ENCODE data around the gene RNF135.
"Not testable (repeated sequence)": the region's sequence is repeated elsewhere in the genome, so short reads cannot be mapped to it uniquely, and the experiment has no call there.

The RNF135 gene

DNA sequence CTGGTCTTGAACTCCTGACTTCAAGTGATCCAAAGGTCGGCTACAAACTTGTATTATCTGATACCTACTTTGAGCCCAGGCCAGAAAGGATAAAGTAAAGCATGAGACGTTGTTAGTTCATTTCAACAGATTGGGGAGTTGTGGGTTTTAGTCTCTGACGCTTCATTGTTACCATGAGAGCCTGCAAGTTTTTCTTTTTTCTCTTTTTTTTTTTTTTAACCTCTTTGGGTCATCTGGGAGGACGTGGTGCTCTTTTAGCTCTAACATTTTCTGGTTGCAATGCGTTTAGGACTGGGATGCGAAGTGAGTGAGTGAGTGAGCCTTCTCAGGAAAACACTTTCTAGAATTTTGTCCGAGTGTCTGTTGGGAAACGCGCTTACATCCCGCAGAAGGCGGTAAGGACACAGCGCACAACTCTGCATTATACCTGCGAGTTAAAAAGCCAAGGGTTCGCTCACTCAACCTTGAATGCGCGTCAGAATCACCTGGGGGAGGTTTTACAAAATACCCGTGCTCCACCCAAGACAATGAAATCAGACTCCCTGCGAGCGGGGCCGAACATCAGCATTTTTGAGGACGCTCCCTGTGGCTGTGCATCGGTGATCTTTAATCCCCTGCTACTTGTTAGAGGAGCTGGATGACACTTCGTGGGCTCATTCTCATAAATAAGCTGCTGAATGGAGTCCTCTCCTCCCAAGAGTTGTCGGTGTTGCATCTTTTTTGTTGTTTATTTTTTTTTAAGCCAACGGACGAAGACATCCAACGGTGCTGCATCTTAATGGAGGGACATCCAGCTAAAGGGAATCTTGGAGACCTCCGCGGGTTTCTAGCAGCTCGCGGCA is 629 bp upstream of the RNF135 start:
- TF ChIP-seq, protein P1, sequence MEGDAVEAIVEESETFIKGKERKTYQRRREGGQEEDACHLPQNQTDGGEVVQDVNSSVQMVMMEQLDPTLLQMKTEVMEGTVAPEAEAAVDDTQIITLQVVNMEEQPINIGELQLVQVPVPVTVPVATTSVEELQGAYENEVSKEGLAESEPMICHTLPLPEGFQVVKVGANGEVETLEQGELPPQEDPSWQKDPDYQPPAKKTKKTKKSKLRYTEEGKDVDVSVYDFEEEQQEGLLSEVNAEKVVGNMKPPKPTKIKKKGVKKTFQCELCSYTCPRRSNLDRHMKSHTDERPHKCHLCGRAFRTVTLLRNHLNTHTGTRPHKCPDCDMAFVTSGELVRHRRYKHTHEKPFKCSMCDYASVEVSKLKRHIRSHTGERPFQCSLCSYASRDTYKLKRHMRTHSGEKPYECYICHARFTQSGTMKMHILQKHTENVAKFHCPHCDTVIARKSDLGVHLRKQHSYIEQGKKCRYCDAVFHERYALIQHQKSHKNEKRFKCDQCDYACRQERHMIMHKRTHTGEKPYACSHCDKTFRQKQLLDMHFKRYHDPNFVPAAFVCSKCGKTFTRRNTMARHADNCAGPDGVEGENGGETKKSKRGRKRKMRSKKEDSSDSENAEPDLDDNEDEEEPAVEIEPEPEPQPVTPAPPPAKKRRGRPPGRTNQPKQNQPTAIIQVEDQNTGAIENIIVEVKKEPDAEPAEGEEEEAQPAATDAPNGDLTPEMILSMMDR (conservative IDR thresholded peaks at IDR 0.05; ENCODE audit: control insufficient read depth, insufficient read depth, low read depth, low read length), result peak; percentile 68
- peak; percentile 58 for DNase-seq (ENCODE audit: low read depth)
- peak overlapping the region; percentile 79 for H3K4me3 ChIP-seq (ENCODE audit: control insufficient read depth, low read depth, low read length)

DNA sequence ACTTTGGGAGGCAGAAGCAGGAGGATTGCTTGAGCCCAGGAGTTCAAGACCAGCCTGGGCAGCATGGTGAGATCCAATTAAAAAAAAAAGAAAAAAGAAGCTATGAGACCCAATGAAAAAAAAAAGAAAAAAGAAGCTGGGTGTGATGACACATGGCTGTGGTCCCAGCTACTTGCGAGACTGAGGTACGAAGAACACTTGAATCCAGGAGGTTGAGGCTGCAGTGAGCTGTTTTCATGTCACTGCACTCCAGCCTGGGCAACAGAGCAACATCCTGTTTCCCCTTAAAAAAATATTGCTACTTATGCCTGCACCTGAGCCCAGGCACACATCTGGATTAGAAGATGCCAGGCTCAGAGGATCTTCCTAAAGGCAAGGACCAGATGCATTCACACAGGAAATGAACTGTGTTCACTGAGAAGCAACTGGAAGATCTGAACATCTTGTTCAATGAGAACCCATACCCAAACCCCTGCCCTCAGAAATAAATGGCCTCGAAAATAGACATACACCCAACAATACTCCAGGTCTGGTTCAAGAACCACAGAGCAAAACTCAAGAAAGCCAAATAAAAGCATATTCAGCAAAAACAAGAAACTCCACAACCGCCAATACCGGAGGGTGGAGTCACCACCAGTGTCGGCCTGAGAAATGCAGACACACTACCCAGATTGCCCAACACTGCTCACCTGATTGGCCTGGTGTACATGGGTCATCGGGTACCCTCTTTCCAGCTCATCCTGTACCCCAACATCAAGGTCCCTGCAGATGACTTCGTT is 4.4 kb downstream of the RNF135 start:
- no peak for DNase-seq (ENCODE audit: low read depth)
- TF ChIP-seq, protein P1 (conservative IDR thresholded peaks at IDR 0.05; ENCODE audit: control insufficient read depth, insufficient read depth, low read depth, low read length), result no peak
- H3K4me3 ChIP-seq (ENCODE audit: control insufficient read depth, low read depth, low read length), result no peak overlapping the region

DNA sequence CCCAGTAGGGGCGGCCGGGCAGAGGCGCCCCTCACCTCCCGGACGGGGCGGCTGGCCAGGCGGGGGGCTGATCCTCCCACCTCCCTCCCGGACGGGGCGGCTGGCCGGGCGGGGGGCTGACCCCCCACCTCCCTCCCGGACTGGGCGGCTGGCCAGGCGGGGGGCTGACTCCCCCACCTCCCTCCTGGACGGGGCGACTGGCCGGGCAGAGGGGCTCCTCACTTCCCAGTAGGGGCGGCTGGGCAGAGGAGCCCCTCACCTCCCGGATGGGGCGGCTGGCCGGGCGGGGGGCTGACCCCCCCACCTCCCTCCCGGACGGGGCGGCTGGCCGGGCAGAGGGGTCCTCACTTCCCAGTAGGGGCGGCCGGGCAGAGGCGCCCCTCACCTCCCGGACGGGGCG is 9.1 kb downstream of the RNF135 start:
- not testable (repeated sequence) for DNase-seq (ENCODE audit: low read depth); H3K4me3 ChIP-seq (ENCODE audit: control insufficient read depth, low read depth, low read length)

DNA sequence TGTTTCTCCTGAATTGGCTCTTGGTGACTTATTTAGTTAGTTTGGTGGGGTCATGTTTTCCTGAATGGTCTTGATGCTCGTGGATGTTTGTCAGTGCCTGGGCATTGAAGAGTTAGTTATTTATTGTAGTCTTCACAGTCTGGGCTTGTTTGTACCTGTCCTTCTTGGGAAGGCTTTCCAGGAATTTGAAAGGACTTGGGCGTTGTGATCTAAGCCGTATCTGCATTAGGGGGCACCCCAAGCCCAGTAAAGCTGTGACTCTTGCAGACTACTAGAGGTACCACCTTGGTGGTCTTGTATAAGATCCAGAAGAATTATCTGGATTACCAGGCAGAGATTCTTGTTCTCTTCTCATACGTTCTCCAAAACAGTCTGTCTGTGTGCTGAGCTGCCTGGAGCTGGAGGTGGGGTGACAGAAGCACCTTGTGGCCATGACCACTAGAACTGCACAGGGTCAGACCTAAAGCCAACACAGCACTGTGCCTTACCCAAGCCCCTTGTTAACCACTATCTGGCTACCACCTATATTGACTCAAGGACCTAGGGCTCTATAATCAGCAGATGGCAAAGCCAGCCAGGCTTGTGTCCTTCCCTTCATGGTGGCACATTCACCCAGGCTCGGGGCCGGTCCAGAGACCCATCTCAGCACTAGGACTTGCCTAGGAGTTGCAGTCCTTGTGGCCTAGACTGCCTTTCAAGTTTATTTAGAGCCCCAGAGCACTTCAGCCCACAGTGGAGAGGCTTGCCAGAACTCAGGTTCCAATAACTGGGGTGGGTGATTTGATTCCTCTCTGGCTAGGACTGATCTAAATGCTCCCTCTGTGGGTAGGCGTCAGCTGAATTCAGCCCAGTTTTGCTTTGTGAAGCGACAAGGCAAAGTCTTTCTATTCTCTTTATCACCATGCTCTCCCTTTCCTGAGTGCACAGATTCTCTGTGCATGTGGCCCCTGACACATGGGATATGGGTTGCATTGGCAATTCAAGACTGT is 11.0 kb downstream of the RNF135 start:
- no peak for DNase-seq (ENCODE audit: low read depth)
- H3K4me3 ChIP-seq (ENCODE audit: control insufficient read depth, low read depth, low read length), result no peak overlapping the region
- TF ChIP-seq, protein P1 (conservative IDR thresholded peaks at IDR 0.05; ENCODE audit: control insufficient read depth, insufficient read depth, low read depth, low read length), result no peak

DNA sequence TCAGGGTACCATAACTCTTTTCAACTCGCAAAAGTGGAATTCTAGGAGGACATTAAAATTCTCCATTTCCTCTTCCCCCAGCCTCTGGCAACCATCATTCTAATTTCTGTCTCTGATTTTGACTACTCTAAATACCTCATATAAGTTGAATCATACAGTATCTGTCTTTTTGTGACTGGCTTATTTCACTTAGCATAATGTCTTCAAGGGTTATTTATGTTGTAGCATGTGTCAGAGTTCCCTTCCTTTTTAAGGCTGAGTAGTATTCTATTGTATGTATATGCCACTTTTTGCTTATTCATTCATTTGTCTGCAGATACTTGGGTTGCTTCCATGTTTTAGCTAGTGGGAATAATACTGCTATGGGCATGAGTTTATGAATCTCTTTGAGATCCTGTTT is 12.0 kb downstream of the RNF135 start:
- no peak for DNase-seq (ENCODE audit: low read depth)
- TF ChIP-seq, protein P1 (conservative IDR thresholded peaks at IDR 0.05; ENCODE audit: control insufficient read depth, insufficient read depth, low read depth, low read length), result no peak
- H3K4me3 ChIP-seq (ENCODE audit: control insufficient read depth, low read depth, low read length), result no peak overlapping the region

DNA sequence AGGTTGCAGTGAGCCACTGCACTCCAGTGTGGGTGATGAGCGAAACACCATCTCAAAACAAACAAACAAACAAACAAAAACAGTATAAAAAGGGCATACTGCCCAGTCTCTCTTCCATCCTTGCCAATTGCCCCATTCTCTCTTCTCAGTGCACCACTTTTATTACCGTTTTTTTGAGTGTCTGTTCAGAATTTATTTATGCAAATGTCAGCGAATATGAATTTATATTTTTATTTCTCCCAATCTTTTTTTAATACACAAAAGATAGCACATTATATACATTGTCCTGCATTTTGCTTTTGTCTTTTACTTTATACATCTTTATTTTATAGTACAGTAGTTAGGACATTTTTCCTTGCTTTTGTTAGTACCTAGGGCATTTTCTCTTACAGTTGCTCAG is 19.6 kb downstream of the RNF135 start:
- DNase-seq (ENCODE audit: low read depth), result no peak
- TF ChIP-seq, protein P1 (conservative IDR thresholded peaks at IDR 0.05; ENCODE audit: control insufficient read depth, insufficient read depth, low read depth, low read length), result no peak
- no peak overlapping the region for H3K4me3 ChIP-seq (ENCODE audit: control insufficient read depth, low read depth, low read length)
